Measurements from ENCODE around the gene TMEM121B.

DNA sequence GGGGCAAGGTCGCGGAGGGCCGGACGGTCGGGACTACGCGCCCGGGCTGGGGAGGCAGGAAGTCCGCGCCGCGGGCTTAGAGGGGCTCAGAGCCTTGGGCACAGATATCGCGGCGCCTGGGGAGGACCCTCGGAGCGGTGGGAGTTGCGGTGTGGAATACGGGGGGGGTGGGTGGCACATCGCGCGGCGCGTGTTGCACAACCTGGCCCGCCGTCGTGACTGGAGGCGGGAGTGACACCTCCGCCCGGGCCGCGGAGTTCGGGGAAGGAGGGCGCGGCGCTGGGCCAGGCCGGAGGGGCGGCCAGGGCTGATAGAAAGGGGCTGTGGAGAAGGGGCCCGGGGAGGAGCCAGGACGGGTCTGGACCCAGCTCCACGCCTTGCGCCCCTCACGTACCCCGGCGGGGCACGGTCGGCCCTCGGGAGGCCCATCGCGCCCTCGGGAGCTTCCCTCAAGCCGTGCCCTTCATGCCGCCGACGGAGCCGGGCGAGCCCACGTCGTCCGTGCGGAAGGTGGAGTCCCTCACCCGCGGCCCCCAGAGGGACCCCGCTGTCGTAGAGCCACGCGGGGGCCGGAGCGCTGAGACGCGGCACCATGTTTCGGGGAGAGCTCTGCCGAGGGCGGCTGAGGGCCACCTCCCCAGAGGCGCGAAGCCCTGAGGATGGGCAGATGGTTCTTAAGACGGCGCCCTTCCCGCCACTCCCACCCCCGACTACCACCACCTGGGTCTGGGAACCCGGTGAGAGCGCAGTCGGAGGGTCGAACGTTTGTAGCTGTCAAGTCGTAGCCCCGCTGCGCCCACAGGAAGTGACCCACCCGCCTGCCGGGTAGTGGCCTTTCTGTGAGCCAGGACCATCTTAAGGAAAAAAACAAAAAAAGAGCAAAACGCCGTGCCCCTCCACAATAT, 35.6 kb downstream of the TMEM121B start:
- TF ChIP-seq, protein P1, sequence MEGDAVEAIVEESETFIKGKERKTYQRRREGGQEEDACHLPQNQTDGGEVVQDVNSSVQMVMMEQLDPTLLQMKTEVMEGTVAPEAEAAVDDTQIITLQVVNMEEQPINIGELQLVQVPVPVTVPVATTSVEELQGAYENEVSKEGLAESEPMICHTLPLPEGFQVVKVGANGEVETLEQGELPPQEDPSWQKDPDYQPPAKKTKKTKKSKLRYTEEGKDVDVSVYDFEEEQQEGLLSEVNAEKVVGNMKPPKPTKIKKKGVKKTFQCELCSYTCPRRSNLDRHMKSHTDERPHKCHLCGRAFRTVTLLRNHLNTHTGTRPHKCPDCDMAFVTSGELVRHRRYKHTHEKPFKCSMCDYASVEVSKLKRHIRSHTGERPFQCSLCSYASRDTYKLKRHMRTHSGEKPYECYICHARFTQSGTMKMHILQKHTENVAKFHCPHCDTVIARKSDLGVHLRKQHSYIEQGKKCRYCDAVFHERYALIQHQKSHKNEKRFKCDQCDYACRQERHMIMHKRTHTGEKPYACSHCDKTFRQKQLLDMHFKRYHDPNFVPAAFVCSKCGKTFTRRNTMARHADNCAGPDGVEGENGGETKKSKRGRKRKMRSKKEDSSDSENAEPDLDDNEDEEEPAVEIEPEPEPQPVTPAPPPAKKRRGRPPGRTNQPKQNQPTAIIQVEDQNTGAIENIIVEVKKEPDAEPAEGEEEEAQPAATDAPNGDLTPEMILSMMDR (IDR thresholded peaks at IDR 0.05), result no peak
- no peak for TF ChIP-seq POLR2AphosphoS5 (IDR thresholded peaks at IDR 0.05)
- no peak for TF ChIP-seq EP300 (IDR thresholded peaks at IDR 0.05)
- TF ChIP-seq POLR2A (IDR thresholded peaks at IDR 0.05), result no peak

Measured in suprapubic skin (tissue), 4 donors.